ENCODE data around the gene HEG1. TPM values are rescaled to one million over a fixed set of nuclear protein-coding genes. Genes with fewer than 3 reads are reported as not detected.

Gene HEG1
- total and polyA plus RNA-seq, 2 of the 13 experiments (the other 11 are each of a cell fraction or from before 2014, with no cell fraction given), result 10.7 to 18.2 TPM

DNA sequence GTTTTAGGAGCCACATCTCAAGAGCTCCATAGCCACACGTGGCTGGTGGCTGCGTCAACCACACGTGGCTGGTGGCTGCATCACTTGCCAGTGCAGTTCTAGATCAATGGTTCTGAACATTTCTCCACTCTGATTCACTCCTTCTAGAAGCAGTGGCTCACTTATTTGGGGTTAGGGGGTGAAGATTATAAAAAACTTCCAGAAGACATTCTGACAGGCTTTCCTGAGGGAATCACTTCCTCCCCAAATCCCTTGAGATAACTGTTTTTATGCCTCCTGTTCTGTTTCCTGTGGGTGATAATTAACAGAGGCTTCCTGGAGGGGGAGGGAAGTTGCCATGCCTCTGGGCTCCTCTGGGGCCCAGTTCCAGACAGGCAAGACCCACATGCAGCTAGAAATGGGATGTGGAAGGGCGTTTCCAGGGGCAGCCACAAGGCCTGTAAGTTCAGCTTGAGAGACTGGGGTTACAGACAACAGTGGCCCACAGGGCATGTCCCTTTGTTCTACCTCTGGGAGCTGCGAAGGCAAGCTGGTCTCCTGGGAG, 23.6 kb downstream of the HEG1 start (continued):
- no peak for TF ChIP-seq NPAS2 (CRISPR knock-in tag; IDR thresholded peaks at IDR 0.05; ENCODE audit: borderline replicate concordance)
- TF ChIP-seq, protein P1, sequence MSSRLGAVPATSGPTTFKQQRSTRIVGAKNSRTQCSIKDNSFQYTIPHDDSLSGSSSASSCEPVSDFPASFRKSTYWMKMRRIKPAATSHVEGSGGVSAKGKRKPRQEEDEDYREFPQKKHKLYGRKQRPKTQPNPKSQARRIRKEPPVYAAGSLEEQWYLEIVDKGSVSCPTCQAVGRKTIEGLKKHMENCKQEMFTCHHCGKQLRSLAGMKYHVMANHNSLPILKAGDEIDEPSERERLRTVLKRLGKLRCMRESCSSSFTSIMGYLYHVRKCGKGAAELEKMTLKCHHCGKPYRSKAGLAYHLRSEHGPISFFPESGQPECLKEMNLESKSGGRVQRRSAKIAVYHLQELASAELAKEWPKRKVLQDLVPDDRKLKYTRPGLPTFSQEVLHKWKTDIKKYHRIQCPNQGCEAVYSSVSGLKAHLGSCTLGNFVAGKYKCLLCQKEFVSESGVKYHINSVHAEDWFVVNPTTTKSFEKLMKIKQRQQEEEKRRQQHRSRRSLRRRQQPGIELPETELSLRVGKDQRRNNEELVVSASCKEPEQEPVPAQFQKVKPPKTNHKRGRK (CRISPR knock-in tag; IDR thresholded peaks at IDR 0.05), result no peak
- TF ChIP-seq, protein P2, sequence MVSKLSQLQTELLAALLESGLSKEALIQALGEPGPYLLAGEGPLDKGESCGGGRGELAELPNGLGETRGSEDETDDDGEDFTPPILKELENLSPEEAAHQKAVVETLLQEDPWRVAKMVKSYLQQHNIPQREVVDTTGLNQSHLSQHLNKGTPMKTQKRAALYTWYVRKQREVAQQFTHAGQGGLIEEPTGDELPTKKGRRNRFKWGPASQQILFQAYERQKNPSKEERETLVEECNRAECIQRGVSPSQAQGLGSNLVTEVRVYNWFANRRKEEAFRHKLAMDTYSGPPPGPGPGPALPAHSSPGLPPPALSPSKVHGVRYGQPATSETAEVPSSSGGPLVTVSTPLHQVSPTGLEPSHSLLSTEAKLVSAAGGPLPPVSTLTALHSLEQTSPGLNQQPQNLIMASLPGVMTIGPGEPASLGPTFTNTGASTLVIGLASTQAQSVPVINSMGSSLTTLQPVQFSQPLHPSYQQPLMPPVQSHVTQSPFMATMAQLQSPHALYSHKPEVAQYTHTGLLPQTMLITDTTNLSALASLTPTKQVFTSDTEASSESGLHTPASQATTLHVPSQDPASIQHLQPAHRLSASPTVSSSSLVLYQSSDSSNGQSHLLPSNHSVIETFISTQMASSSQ (IDR thresholded peaks at IDR 0.05; ENCODE audit: low read depth), result peak; percentile 46; the same call in 1 of the 2 replicates
- TF ChIP-seq, protein P2 (CRISPR knock-in tag; IDR thresholded peaks at IDR 0.05; ENCODE audit: borderline replicate concordance), result no peak
- TF ChIP-seq ZNF740 (CRISPR knock-in tag; IDR thresholded peaks at IDR 0.05), result no peak

DNA sequence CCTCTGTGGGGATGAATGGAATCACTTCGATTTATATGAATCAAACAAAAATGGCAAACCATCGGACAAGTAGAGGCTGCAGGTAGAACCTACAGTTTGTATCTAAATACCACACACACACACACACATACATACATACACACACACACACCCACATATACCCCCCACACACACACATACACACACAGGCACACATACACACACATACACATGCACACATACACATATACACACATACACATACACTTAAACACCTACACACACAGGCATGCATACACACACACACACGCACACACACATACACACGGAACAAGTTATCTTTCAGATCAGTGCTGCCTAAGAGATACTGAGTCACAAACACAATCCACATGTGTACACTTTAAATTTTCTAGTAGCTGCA, 24.3 kb downstream of the HEG1 start:
- Histone ChIP-seq H3K9ac (ENCODE audit: insufficient read depth, low read depth, low read length) (no peak overlapping the region), H3K36me3 (replicated peaks in 1 of 2; ENCODE audit: control insufficient read depth in 1 of 2, insufficient read depth in 2 of 2, low read length in 2 of 2) (peaks cover 15 to 27% of the 10 kb centered on the region in 2 experiments), H3K4me3 (replicated peaks in 1 of 3; ENCODE audit: insufficient read depth in 1 of 3, low read depth in 2 of 3, low read length in 3 of 3) (no peak overlapping the region), H2AFZ (ENCODE audit: low read length) (no peak overlapping the region), H4K20me1 (ENCODE audit: insufficient read depth, low read length) (no peaks in the 10 kb centered on the region), H3K4me2 (ENCODE audit: low read depth, low read length) (no peak overlapping the region), H3K4me1 (ENCODE audit: insufficient read depth, low read length) (peaks cover 22% of the 10 kb centered on the region), H3K27me3 (ENCODE audit: control insufficient read depth in 1 of 2, insufficient read depth in 2 of 2, low read length in 2 of 2) (no peaks in the 10 kb centered on the region), H3K9me3 (ENCODE audit: low read length) (no peaks in the 10 kb centered on the region), H3K27ac (ENCODE audit: extremely low read length, insufficient read depth, low read length) (no peak overlapping the region), H3K79me2 (ENCODE audit: insufficient read depth, low read length) (peaks cover 12% of the 10 kb centered on the region)
- ChIA-PET POLR2A (no interaction called here), CTCF (ENCODE audit: low intra/inter-chr PET ratio, low total read pairs) (no interaction called here)
- DNase-seq (ENCODE audit: low spot score), result no peak
- no peak for FAIRE-seq
- WGBS (ENCODE audit: low lambda C conversion rate), result 96% methylated on average over 4 of the region's 4 CpGs
- intact Hi-C loops (cut with micrococcal nuclease; ENCODE audit: unreplicated experiment) (no loop called here), in situ Hi-C loops (cut with HindIII; ENCODE audit: extremely low pct_ligation_motif_present, low pct_unique_long_range_greater_than_20kb) (no loop called here)
- no peak for ATAC-seq
- BruUV-seq (replicated peaks), result no TSS peak
- no peak for TF ChIP-seq ZNF841 (CRISPR knock-in tag; IDR thresholded peaks at IDR 0.05; ENCODE audit: borderline replicate concordance)
- TF ChIP-seq SPEN (CRISPR knock-in tag; IDR thresholded peaks at IDR 0.05; ENCODE audit: low read depth), result no peak
- no peak for TF ChIP-seq GABPA (IDR thresholded peaks at IDR 0.05; ENCODE audit: low read depth, low read length)
- no peak for TF ChIP-seq GABPA (CRISPR knock-in tag; IDR thresholded peaks at IDR 0.05; ENCODE audit: low read depth)
- TF ChIP-seq ZNF230 (CRISPR knock-in tag; IDR thresholded peaks at IDR 0.05), result no peak
- no peak for TF ChIP-seq ZNF598 (CRISPR knock-in tag; IDR thresholded peaks at IDR 0.05; ENCODE audit: borderline replicate concordance)
- no peak for TF ChIP-seq SRSF1 (optimal IDR thresholded peaks at IDR 0.05; ENCODE audit: low read depth, low read length)
- TF ChIP-seq MXI1 (IDR thresholded peaks at IDR 0.05; ENCODE audit: borderline replicate concordance, low read depth, low read length), result no peak
- TF ChIP-seq SNAI1 (CRISPR knock-in tag; IDR thresholded peaks at IDR 0.05; ENCODE audit: borderline replicate concordance), result no peak
- TF ChIP-seq NR2F1 (CRISPR knock-in tag; IDR thresholded peaks at IDR 0.05), result no peak
- TF ChIP-seq SMAD9 (CRISPR knock-in tag; IDR thresholded peaks at IDR 0.05), result no peak
- no peak for TF ChIP-seq POLR2A (IDR thresholded peaks at IDR 0.05; ENCODE audit: insufficient read depth in 1 of 2, low read depth in 2 of 2, low read length in 2 of 2)
- TF ChIP-seq FOXP1 (IDR thresholded peaks at IDR 0.05), result 0 out of 2 replicates have a peak, but pooled peaks have one; percentile 27
- TF ChIP-seq FOXP1 (CRISPR knock-in tag; IDR thresholded peaks at IDR 0.05), result no peak

Data from HepG2 (cell line).